Measurements from ENCODE around the gene ZNF878.
A peak's percentile ranks its signal among the peaks of the same experiment; 100 is the strongest.
"Not testable (repeated sequence)": the region's sequence is repeated elsewhere in the genome, so short reads cannot be mapped to it uniquely, and the experiment has no call there.

ZNF878 gene

GRCh38 chr19:12052497-12053169 is at the start of gene ZNF878:
TSS of gene ZNF878 (minus strand) at chr19:12052961. CDS start at chr19:12052801, 160 bp downstream.
- peak; percentile 96 for DNase-seq (ENCODE audit: low read depth, low spot score)

GRCh38 chr19:12098040-12098439 is 45.3 kb upstream of the ZNF878 start:
- no peak for DNase-seq (ENCODE audit: low read depth, low spot score)

- no peak for DNase-seq (ENCODE audit: low read depth, low spot score)
Observed at GRCh38 chr19:12095111-12095790, 42.5 kb upstream of the ZNF878 start.

- no peak for DNase-seq (ENCODE audit: low read depth, low spot score)
Observed at GRCh38 chr19:12093777-12094176, 41.0 kb upstream of the ZNF878 start.

- no peak for DNase-seq (ENCODE audit: low read depth, low spot score)
Observed at GRCh38 chr19:12092956-12093355, 40.2 kb upstream of the ZNF878 start.

- DNase-seq (ENCODE audit: low read depth, low spot score), result peak; percentile 65
Observed at GRCh38 chr19:12092065-12092867, 39.5 kb upstream of the ZNF878 start.

- no peak for DNase-seq (ENCODE audit: low read depth, low spot score)
Observed at GRCh38 chr19:12090807-12091206, 38.0 kb upstream of the ZNF878 start.

- DNase-seq (ENCODE audit: low read depth, low spot score), result no peak
Observed at GRCh38 chr19:12085074-12085818, 32.5 kb upstream of the ZNF878 start.

GRCh38 chr19:12083336-12083735 is 30.6 kb upstream of the ZNF878 start:
- DNase-seq (ENCODE audit: low read depth, low spot score), result not testable (repeated sequence)

GRCh38 chr19:12077375-12077774 is 24.6 kb upstream of the ZNF878 start:
- DNase-seq (ENCODE audit: low read depth, low spot score), result no peak

GRCh38 chr19:12076331-12076730 is 23.6 kb upstream of the ZNF878 start:
- DNase-seq (ENCODE audit: low read depth, low spot score), result not testable (repeated sequence)

GRCh38 chr19:12075538-12076139 is 22.9 kb upstream of the ZNF878 start:
- no peak for DNase-seq (ENCODE audit: low read depth, low spot score)

- DNase-seq (ENCODE audit: low read depth, low spot score), result peak; percentile 59
Observed at GRCh38 chr19:12064590-12065538, 12.1 kb upstream of the ZNF878 start, which contains the start of gene ZNF844. TSS of gene ZNF844 (plus strand) at chr19:12064731. CDS start at chr19:12064874, 143 bp downstream.

GRCh38 chr19:12055784-12056183 is 3.0 kb upstream of the ZNF878 start:
- no peak for DNase-seq (ENCODE audit: low read depth, low spot score)

- DNase-seq (ENCODE audit: low read depth, low spot score), result no peak
Observed at GRCh38 chr19:12052091-12052496, 667 bp downstream of the ZNF878 start.

GRCh38 chr19:12047868-12048267 is 4.9 kb downstream of the ZNF878 start:
- DNase-seq (ENCODE audit: low read depth, low spot score), result no peak

GRCh38 chr19:12043752-12044422 is 8.9 kb downstream of the ZNF878 start:
- DNase-seq (ENCODE audit: low read depth, low spot score), result no peak

GRCh38 chr19:12042893-12043292 is 9.9 kb downstream of the ZNF878 start:
- DNase-seq (ENCODE audit: low read depth, low spot score), result no peak
